Stimulated activated CD8-positive, alpha-beta memory T cell treated with anti-CD3 and anti-CD28 coated beads, Interleukin-4, amount 100 ng/mL, for 48 hours (primary cell): ENCODE results near the gene JUP.

Experiments
- DNase-seq: peaks from one replicate; pipeline ENCODE4 v3.0.0-alpha.2; 2020

JUP gene

GRCh38 chr17:41717408-41718286 is 68.9 kb downstream of the JUP start:
- DNase-seq, result no peak

GRCh38 chr17:41711669-41712400 is 74.7 kb downstream of the JUP start, which contains the start of gene GAST:
Gene GAST, plus strand, starts transcription at chr17:41712331. Its CDS starts 3,106 bp downstream, at chr17:41715437.
- DNase-seq, result no peak

GRCh38 chr17:41710472-41711090 is 75.9 kb downstream of the JUP start:
- no peak for DNase-seq

- DNase-seq, result no peak
Measured at GRCh38 chr17:41707803-41708669, 78.5 kb downstream of the JUP start.

GRCh38 chr17:41705271-41705991 is 81.1 kb downstream of the JUP start:
- DNase-seq, result no peak
